Endothelial cell of hepatic sinusoid (primary cell): ENCODE results near the gene SEPTIN14.
"Not testable (repeated sequence)": the region's sequence is repeated elsewhere in the genome, so short reads cannot be mapped to it uniquely, and the experiment has no call there.

ENCODE experiments used
- in situ Hi-C: cut with HindIII; loops from 2 replicates; pipeline ENCODE4 v1.10.0; 2017; ENCODE audit warnings: low sequenced_read_pairs

Gene SEPTIN14

DNA sequence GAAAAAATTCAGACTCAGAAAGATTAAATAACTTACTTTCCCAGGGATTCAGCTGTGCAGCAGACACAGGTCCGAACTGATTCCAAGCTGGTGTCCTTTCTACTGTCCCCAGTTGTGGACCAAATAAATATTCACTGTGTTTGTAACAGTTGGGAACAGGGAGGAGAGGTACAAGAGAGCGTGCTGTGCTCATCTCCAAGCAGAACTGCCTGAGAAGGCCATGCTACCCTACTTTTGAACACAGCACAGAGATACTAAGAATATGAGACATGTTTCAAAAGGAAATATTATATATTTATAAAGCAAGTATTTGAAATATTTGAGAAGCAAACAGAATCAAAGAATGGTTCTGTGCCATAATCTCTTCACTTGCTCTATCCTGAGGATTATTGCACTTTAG is at the start of gene SEPTIN14:
SEPTIN14 (minus strand) TSS at position 101 of the 400 bp plus-strand sequence. CDS start 756 bp downstream, outside the sequence.
- in situ Hi-C loops = not testable (repeated sequence)

DNA sequence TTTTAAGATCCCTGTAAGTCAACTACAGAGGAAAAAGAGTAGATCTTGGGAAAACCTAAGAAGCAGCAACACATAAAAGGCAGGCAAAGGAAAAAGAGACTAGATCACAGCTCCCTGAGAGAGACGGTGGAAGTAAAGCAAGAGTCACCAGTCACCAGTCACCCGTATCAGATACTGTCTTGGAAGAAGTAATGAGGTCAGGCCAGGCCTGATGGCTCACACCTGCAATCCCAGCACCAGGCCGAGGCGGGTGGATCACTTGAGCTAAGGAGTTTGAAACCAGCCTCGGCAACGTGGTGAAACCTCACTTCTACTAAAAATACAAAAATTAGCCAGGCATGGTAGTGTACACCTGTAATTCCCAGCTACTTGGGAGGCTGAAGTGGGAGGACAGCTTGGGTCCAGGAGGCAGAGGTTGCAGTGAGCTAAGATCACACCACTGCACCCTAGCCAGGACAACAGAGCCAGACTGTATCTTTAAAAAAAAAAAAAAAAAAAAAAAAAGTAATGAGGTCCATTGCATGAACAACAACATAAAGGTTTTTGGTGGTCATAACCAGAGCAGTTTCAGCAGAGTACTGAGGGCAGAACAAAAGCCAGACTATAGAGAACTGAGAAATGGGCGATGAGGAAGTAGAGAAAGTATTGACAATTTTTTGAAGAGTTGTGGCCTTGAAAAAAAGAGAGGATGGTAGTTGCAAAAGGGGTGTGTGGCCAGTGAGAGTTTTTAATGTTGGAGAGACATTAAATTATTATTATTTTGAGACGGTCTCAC is 41.6 kb upstream of the SEPTIN14 start:
- in situ Hi-C loops = no loop called here

DNA sequence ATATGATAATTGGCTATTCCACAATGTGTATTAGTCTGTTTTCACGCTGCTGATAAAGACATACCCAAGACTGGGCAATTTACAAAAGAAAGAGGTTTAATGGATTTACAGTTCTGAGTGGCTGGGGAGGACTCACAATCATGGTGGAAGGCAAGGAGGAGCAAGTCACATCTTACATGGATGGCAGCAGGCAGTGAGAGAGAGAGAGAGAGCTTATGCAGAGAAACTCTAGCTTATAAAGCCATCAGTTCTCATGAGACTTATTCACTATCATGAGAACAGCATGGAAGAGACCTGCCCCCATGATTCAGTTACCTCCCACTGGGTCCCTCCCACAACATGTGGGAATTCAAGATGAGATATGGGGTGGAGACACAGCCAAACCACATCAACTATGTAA is 38.5 kb upstream of the SEPTIN14 start:
- in situ Hi-C loops = not testable (repeated sequence)

DNA sequence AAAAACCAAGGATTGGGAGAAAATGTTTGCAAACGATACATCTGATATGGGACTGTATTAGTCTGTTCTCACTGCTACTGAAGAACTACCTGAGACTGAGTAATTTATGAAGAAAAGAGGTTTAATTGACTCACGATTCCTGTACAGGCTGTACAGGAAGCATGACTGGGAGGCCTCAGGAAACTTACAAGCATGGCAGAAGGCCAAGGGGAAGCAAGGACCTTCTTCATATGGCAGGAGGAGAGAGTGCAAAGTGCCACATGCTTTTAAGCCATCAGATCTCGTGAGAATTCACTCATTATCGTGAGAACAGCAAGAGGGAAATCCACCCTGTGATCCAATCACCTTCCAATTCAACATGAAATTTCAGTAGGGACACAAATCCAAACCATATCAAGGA is 35.7 kb upstream of the SEPTIN14 start:
- in situ Hi-C loops = no loop called here

DNA sequence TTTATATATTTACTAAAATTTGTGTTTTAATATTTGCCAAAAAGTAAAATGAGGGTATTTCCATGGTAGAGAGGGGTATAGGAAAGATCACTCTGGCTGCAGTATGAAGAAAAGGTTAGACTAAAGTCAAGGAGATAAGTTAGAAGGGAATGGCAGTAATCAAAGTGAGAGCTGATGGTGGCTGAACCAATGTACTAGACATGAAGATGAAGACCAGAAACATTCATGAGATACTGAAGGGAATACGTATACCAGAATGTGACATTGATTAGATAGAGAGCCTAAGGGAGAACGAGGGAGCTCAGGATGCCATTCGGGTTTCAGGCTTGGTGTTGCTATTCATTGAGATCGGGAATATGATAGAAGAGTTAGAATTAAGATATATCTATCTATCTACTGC is 32.5 kb upstream of the SEPTIN14 start:
- in situ Hi-C loops = no loop called here

DNA sequence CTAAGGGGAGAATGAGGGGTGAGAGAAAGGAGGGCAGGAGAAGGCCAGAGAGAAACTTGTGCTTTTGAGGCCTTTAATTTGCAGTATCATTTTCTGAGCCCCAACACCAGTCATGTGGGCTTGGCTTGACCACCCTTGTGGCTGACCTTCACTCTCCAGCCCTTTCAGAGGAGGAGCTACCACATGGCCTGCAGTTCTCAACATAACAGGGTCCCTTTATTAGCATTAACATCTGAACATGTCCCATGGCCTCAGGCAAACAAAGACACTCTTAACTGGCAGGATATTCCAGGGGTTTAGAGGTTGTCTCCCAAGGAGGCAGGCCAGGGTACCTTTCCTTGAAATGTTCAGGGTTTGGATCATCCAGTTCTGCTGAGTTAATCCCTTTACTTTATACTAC is 31.4 kb upstream of the SEPTIN14 start:
- in situ Hi-C loops = no loop called here

DNA sequence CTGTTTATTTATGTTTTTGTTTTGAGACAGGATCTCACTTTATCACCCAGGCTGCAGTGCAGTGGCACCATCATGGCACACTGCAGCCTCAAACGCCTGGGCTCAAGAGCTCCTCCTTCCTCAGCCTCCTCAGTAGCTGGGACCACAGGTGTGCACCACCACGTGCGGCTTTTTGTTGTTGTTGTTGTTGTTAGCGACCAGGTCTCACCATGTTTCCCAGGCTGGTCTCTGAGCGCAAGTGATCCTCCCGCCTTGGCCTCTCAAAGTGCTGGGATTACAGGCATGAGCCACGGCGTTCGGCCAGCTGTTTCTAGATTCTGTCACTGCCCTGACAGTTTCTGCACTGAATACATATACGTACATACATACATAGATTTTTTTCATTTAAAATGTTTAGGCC is 25.8 kb upstream of the SEPTIN14 start:
- in situ Hi-C loops = not testable (repeated sequence)

DNA sequence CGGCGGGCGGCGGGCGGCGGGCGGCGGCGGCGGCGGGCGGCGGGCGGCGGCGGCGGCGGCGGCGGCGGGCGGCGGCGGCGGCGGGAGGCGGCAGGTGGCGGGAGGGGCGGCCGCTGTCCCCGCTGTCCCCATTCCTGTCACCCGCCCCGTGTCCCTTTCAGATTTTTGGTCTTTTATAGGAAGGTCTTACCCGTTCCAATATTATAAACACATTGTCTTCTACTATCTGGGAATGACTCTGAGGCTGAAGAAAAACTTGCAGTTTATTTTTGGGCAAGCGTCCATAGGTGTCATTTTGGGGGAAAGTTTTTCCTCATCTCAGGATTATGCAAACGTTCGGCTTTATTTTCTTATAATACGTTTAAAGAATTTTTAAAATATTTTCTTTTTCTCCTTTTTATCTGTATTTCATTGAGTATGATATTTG is 25.3 kb upstream of the SEPTIN14 start:
- in situ Hi-C loops = no loop called here

DNA sequence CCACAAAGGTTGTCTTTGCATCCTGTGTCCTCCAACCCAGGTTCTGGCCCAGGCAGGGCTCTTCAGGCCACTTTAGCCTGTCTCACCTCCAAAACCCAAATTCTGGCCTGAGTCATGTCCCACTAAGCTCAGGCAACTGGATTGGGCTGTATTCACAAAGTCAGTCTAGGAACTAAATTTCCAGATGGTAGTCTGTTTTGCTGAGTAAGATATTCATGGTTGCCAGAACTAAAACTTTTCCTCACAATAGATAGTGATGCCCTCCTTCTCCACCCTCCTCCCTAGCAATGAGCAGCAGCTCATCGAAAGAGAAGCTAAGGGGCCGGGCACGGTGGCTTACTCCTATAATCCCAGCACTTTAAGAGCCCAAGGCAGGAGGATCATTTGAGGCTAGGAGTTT is 21.8 kb upstream of the SEPTIN14 start:
- in situ Hi-C loops = no loop called here

DNA sequence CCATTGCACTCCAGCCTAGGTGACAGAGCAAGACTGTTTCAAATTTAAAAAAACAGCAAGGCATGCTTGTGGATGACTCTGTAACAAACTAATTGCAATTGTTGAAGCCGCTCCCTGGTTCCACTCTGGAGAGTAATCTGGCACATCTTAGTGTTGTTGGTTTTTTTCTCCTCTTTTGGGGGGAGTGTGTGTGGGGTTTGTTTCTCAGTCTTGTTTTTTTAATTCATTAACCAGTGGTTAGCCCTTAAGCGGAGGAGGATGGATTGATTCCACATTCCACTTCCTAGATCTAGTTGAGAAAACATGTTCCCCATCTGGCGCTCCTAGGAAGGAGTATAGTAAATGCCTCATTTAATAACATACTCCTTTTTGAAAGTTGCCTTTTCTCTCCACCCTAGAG is 16.1 kb upstream of the SEPTIN14 start:
- in situ Hi-C loops = no loop called here

DNA sequence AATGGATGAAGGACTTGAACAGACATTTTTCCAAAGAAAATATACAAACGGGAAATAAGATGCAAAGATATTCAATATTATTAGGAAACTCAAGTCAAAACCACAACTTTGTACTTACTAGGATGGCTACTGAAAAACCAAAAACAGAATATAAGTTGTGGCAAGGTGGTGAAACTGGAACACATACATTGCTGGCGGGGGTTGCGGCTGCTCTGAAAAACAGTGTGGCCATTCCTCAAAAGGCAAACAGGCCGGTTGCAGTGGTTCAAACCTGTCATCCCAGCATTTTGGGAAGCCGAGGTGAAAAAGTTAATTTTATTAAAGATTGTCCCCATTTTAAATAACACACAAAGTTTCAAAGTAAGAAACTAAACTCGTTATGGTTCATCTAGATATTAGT is 14.8 kb upstream of the SEPTIN14 start:
- in situ Hi-C loops = no loop called here

DNA sequence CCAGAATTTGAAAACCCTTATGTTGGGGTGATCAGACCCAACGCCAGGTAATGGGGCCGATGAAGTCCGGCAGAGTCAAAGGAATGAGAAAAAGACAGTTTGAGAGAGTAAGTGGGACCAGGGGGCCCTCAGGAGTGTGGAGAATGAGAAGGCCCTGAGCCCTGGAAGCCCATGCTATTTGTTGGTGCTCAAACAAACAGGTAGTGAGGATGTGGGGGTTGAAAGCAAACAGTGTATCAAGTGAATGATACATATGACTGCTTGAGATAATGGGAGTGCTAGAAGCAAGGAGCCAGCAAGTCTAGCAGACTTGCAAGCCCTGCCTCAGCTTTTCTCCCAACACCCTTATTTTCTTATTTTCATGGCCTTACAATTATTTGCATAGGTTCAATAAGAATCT is 11.2 kb upstream of the SEPTIN14 start:
- in situ Hi-C loops = no loop called here

DNA sequence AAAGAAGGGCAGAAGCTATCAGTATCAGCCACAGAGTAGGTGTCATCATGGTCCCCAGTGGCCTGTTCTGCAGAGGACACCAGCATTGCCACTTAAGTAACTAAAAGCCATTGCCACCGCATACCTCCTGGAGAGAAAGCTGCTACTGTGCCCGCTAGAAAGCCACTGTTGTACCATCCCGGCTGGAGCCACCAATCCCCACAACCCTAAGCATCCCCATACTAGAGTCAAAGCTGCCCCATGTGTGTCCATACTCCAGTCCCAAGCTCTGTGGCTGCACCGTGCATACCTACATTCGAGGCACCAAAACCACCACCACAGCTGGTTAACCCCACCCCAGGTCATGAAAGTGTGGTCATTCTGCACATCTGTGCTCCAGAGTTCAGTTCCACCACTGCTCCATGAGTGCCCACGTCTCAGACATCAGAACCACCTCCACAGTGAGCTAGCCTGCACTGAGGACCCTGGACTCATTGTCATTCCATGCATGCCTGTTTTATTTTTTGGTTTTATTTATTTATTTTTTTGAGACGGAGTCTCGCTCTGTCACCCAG is 9.5 kb upstream of the SEPTIN14 start:
- in situ Hi-C loops = no loop called here

DNA sequence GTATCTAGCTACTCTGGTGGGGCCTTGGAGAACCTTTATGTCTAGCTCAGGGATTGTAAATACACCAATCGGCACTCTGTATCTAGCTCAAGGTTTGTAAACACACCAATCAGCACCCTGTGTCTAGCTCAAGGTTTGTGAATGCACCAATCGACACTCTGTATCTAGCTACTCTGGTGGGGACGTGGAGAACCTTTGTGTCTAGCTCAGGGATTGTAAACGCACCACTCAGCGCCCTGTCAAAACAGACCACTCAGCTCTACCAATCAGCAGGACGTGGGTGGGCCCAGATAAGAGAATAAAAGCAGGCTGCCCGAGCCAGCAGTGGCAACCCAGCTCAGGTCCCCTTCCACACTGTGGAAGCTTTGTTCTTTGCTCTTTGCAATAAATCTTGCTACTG is 6.4 kb upstream of the SEPTIN14 start:
- in situ Hi-C loops = not testable (repeated sequence)

DNA sequence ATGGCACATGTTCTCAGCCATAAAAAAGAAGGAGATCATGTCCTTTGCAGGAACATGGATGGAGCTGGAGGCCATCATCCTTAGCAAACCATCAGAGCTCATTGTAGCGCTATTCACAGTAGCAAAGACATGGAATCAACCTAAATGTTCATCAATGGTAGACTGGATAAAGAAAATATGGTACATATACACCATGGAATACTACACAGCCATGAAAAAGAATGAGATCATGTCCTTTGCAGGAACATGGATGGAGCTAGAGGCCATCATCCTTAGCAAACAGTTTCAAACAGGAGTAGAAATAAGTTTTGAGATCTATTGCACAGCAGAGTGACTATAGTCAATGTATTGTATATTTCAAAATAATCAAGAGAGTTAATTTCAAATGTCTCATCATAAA is 17.4 kb downstream of the SEPTIN14 start:
- in situ Hi-C loops = not testable (repeated sequence)

DNA sequence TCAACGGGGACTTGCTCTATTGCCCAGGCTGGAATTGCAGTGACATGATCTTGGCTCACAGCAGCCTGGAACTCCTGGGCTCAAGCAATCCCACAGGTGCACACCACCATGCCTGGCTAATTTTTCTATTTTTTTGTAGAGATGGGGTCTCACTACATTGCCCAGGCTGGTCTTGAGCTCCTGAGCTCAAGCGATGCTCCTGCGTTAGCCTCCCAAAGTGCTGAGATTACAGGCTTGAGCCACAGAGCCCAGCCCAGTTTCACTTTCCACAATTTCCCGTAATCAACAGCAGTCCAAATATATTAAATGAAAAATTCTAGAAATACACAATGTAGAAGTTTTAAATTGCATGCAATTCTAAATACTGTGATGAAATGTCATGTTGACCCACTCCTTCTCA is 24.0 kb downstream of the SEPTIN14 start:
- in situ Hi-C loops = no loop called here

DNA sequence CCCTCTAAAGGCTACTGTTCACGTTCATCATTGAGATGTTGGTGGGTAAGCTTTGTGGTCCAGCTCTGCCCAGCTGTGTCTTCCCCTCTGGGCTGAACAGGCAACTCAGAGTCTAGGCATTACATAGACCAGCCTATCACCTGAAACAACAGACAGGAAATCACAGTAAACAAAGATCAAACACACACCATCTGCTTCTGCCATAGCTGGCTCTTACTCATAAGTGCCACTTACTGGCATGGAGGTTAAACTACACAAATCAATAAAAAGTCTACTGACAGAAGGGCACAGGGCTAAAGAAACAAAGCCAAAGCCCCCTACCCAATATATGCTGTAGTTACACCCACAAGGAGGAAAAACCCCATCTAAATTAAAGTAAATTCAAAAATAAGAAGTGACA is 35.0 kb downstream of the SEPTIN14 start:
- in situ Hi-C loops = loop anchor here (10.0 kb wide), 1 partner anchor 183 kb away; no protein-coding TSS in a partner anchor

DNA sequence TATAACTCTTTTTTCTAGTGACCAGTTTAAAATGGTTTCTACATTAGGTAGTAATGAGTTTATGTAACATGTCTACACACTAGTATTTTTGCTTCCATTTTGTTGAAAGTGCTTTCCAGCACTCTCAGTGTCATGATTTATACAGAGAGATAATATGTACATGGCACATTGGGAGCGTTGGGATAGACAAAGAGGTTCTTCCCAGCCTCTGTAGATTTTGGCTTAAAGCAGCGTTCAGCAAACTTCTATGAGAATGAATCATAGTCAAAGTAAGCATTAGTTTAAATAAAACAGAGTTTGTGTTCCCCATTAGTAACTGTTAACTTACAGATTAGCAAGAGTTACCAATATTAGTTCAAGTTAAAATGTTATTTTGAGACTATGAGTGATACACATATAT is 43.9 kb downstream of the SEPTIN14 start:
- in situ Hi-C loops = no loop called here

DNA sequence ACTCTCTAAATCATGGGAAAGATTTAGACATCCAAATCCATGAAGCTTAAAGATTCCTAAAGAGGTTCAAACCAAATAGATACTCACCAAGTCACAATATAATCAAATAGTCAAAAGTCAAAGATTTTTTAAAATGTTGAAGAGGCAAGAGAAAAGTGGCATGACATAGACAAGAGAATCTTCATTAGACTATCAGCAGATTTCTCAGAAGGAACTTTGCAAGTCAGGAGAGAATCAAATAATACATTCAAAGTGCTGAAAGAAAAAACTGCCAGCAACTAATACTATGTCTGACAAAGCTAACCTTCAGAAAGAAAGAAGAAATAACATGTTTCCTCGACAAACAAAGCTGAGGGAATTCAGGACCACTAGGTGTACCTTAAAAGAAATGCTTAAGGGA is 65.3 kb downstream of the SEPTIN14 start:
- in situ Hi-C loops = not testable (repeated sequence)

DNA sequence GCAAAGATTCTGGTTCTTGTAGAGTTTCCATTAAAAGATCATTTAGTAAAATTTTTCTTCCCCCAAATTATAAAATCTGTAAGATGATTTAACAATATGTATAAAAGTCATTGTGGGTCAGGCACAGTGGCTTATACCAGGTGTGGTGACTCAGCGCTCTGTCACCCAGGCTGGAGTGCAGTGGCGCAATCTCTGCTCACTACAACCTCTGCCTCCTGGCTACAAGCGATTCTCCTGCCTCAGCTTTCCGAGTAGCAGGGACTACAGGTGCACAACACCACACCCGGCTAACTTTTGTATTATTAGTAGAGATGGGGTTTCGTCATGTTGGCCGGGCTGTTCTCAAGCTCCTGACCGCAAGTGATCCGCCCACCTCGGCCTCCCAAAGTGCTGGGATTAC is 68.0 kb downstream of the SEPTIN14 start:
- in situ Hi-C loops = no loop called here

DNA sequence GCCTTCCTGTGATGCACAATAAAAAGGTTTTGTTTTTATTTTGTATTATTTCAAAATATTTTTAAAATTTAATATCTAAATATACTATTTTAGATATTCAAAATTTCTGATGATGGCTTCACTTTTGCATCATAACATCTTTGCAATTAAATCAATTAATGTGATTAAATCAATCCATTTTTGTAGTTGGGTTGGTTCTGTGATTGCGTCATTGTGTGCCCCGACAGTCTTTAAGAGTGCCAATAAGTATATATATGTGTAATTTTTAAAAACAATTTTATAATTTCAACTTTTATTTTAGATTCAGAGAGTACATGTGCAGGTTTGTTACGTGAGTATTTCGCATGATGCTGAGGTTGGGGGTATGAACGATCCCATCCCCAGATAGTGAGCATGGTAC is 70.5 kb downstream of the SEPTIN14 start:
- in situ Hi-C loops = no loop called here

DNA sequence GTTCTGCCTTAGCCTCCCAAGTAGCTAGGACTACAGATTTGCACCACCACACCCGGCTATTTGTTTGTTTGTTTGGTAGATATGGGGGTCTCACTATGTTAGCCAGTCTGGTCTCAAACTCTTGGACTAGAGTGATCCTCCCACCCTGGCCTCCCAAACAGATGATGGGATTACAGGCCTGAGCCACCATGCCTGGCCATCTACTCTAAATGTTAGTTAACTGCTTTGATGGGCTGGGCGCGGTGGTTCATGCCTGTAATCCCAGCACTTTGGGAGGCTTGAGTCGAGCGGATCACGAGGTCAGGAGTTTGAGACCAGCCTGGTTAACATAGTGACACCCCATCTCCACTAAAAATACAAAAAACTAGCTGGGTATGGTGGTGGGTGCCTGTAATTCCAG is 74.8 kb downstream of the SEPTIN14 start:
- in situ Hi-C loops = no loop called here

DNA sequence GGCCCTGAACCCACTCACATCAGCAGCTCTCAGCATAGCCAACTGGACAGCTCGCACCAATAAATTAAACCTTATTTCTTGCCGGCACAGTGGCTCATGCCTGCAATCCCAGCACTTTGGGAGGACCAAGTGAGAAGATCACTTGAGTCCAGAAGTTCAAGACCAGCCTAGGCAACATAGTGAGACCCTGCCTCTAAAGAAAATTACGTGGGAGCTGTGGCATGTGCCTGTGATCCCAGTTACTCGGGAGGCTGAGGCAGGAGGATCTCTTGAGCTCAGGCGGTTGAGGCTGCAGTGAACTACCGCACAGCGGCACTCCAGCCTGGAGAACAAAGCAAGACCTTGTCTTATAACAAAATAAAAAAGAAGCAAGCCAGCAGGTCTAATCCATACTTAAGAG is 75.7 kb downstream of the SEPTIN14 start:
- in situ Hi-C loops = no loop called here
